Measurements from ENCODE around the gene SPTBN5.

DNA sequence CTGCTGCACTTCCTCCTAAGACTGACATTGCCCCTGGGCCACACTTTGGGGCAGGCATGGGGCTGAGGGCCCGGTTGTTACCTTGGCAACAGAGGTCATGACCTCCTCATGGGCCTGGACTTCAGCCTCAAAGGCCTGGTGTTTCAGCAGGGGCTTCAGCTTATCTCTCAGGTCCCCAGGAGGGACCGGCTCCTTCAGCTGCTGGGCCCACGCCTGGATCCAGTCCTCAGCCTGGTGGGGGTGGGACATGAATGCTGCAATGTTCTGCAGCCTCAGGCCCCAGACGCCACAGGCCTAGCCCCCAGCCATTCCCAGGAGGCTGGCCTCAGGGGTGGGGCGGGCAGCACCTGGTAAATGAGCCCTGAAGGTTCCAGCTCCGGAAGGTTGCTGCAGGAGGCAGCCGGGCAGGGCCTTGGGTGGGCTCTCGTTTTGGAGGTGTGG lies 27.6 kb downstream of the SPTBN5 start:
- TF ChIP-seq POLR2A (IDR thresholded peaks at IDR 0.05), result no peak
- TF ChIP-seq POLR2AphosphoS5 (IDR thresholded peaks at IDR 0.05; ENCODE audit: insufficient read depth in 1 of 2, low read depth in 1 of 2), result no peak
- TF ChIP-seq, protein P1, sequence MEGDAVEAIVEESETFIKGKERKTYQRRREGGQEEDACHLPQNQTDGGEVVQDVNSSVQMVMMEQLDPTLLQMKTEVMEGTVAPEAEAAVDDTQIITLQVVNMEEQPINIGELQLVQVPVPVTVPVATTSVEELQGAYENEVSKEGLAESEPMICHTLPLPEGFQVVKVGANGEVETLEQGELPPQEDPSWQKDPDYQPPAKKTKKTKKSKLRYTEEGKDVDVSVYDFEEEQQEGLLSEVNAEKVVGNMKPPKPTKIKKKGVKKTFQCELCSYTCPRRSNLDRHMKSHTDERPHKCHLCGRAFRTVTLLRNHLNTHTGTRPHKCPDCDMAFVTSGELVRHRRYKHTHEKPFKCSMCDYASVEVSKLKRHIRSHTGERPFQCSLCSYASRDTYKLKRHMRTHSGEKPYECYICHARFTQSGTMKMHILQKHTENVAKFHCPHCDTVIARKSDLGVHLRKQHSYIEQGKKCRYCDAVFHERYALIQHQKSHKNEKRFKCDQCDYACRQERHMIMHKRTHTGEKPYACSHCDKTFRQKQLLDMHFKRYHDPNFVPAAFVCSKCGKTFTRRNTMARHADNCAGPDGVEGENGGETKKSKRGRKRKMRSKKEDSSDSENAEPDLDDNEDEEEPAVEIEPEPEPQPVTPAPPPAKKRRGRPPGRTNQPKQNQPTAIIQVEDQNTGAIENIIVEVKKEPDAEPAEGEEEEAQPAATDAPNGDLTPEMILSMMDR (IDR thresholded peaks at IDR 0.05), result no peak

All from vagina (tissue), 2 donors.